EH (cell line): ENCODE results near the gene ZBTB20.

ENCODE experiments used
- DNase-seq: peaks from one replicate; pipeline ENCODE4 v3.0.0-alpha.2; 2015; ENCODE audit warnings: low read depth

The ZBTB20 gene

DNA sequence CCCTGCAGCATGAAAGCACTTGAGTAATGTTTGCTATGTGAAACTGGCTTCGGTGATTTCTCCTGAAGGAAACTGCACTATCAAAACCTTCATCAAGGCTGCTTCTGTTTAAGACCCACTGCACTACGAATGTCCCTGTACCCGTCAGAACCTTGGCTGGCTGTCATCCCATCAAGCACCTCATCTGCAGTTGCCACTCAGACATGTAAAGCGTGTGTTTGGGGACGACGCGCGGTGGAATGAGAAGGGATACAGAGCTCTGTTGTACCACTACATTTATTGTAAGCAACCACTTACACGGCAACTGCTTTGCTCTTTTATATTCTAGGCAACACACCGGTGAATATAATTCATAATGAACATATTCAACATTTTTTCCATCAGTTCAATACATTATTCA lies 705.7 kb downstream of the ZBTB20 start:
- no peak for DNase-seq

DNA sequence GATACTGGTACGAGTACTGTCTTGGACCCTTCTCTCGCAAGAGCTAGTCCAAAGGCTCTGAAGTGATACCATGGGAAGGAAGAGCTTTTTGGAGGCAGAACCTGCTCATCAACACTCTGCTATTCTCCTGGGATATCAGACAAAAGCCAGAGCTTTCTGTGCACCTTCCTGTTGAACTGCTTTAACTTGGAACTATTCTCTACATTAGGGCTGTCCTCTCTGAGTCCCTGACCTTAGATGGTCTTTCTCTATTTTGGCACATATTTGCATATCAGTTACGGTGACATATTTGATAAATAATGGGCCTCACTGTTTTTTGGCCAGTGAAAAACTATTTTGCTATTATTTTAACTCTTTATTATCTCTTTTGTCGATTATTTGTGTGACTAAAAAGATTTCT lies 706.4 kb downstream of the ZBTB20 start:
- no peak for DNase-seq

DNA sequence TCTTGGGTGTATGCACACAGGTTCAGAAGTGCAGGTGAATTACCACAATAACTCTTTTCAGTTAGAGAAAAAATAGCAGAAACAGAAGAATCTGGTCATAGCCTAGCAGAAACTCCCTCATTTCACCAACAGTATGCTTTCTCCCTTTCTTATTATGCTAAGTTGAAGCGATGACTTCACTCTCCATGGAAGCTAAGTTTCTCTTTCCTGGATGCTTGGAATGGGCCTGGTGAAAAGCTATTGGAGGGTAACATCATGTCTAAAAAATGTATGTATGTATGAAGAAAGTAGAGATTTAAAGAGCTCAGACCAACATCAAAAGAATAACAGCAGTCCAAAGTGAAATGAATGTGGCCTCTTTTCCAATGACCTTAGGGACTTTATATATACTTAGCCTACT lies 707.8 kb downstream of the ZBTB20 start:
- DNase-seq: peak; percentile 68

DNA sequence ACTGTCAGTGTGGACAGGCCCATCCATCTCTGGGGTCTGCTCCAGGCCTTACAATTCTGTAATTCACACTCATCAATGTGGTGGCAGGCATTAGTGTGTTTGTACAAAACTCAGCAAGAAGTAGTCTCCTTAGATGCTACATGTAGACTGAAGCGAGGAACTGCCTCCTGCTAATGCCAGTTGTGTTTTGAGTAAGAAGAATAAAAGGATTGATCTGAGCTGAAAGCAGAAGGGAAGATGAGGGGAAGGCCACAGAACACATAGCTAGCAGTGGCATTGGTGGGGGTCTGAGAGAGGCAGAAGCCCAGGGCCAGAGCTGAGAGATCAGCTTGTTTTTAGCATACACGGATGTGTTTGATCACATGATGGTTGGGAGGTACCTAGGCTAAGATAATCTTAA lies 709.2 kb downstream of the ZBTB20 start:
- DNase-seq: no peak

DNA sequence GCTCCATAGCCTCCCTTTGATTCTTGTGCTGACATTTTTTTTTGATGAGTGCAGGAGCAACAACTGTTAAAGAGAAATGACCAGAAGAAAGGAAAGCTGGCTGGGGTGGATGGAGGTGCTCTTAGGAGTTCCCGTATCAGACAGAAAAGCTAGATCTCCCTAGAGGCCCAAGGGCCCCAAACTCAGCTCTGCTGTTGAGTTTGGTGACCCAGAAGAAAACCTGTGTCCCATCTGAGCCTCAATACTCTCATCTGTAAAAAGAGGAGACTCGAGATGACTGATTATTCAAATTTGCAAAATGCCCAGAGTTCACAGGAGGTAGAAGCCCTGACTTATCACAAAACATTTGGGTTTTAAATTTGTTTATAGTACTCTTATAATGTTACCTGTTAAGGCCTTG lies 710.9 kb downstream of the ZBTB20 start:
- no peak for DNase-seq

DNA sequence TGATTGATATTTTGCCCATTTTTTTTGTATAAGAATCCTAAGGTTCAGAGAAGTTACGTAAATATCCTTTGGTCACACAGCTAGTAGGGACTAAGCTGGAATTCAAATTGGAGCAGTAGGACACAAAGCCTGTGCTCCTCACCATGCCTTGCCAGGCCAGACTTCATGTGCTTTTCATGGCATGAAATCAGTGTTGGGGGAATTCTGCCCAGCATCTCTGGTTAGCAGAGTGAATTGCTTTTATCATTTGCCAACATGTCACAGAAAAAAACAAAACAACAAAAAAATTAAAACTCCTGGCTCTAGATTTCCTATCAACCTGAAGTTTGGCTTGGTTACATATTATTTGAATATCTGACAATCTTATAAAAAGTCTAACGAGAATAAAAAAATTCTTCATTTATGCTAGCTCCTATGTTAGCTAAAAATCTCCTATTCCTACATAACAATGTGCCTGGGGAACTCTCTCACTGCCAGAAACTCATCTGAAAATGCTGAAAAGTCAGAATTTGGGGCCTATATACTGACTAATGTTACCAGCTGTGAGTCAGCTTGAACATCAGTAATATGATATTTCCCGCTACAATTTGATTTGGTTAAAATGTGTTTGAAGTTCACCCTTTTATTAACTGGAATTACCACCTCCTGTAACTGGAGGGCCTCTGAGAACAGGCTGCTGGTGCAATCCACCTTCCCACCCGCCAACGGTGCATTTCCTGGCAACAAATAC lies 711.5 kb downstream of the ZBTB20 start:
- no peak for DNase-seq

DNA sequence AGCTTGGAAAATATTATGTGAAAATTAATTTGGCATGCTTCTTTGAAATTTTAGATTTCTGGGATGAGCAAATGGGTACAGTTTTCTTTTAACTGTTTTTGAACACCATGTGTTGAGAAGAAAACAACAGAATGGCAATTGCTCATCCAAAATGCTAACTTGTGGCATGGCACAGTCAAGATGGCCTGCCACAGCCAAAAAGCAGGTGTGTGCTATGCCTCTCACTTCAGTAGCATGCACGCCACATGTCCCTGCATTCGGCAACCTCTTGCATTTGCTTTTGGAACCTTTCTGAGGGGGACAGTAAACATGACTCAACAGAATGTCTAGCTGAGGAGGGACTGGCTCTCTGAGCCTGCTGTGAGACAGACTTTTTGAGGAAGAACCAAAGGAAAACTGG lies 714.8 kb downstream of the ZBTB20 start:
- no peak for DNase-seq

DNA sequence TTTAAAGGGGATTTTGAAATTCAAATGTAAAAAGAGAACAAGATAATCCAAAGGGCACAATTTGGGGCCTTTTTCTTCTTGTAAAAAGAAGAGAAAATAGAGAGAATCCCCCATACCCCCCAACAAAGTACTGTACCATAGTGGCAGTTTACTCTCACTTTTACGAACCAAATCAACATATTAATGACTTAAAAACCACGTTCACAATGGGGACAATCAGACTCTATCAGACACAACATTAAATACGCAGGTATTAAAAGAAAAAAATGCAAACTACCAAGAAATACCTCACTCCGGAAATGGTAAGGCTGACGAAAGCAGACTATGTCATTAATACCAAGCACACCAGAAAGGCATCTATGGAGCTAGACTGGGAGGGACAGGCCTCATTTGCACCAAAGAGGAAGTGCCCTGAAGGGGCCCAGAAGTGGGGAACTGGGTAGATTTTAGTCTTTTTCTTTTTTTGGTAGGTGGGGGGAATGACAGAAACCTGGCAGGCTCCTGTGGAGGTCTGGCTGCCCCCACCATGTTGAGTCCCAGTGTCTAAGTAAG lies 719.0 kb downstream of the ZBTB20 start:
- no peak for DNase-seq

DNA sequence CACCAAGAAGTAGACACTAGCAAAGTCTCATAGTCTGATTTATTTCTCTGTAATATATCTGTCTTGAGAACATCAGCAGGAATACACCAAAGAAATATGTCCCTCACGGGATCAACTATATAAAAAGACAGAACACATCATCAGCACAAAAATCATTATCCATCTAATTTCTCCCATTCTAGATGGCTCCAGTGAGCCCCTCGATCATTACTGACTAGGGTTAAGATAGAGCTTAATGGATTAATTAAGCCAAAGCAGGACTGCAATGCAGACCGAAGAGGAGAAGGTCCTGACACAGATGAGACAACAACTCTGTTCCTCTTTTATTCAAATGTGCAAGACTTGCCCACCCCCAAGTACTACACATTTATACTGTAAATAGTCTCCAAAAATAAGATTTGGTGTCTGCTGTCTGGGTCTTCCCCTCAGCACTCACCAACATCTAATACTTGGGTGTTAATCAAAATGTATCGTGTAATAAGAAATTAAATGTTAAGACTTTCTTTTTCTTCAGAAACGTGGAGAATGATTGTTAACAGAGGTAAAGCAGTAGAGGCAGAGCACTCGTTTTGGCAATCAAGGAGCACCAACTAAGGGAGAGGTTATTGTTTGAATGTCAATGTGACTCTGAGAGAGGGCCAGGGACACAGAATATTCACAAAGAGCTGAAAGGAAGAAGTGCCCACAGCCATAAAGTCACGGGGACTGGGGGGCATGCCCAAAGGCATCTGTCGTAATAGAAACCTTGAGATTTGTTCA lies 719.6 kb downstream of the ZBTB20 start:
- DNase-seq: no peak

DNA sequence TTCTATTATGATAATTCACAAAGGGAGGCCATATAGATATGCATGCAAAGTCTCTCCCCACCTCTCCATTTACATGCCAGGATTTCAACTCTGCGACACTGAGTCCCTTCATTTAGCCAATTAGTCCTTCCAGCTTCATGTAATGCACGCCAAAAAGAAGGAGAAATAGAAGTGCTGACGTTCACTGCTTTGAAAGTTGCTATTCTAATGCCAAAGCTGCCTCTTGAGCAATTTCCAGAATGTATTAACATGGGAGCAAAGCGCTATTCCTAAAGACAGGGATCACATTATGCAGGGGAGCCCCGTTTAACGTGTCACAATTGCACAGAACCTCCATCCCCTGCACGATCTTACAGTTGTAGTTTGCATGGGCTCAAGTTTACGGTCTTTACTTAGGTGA lies 722.8 kb downstream of the ZBTB20 start:
- DNase-seq: no peak

DNA sequence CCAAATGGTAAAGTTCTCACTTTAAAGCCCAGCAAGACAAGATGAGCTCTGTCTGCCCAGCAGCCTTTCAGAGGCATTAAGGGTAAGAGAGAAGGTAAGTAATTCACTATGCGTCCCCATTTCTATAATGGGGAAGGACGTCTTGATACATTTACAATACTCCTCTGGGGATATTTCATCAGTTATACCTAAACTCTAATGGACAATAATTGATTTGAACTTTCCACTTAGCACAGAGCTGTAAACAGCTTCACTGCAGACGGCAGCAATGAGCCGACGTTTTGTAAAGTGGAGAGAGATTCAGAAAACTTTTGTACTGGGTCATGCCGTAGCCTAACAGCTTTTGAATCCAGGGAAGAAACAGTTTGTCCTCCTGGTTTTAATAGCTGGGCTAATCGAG lies 725.9 kb downstream of the ZBTB20 start:
- no peak for DNase-seq

DNA sequence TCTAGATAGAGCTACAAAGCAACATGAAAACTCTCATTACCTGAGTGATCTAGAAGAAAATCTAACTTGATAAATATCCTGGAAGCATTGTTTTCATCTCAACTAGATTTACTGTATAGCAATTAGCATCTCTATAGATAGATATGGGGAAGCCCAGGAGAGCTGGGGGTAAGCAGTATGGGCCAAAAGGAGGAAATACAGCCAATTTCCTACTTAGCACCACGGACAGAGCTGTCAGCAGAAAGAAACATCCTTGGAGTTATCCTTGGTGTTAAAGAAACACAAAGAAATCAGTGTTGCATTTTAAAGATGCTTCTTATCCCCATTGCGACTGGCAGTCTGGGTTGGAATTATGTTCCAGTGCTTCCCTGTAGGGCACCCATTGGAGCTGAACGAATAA lies 727.0 kb downstream of the ZBTB20 start:
- DNase-seq: no peak

DNA sequence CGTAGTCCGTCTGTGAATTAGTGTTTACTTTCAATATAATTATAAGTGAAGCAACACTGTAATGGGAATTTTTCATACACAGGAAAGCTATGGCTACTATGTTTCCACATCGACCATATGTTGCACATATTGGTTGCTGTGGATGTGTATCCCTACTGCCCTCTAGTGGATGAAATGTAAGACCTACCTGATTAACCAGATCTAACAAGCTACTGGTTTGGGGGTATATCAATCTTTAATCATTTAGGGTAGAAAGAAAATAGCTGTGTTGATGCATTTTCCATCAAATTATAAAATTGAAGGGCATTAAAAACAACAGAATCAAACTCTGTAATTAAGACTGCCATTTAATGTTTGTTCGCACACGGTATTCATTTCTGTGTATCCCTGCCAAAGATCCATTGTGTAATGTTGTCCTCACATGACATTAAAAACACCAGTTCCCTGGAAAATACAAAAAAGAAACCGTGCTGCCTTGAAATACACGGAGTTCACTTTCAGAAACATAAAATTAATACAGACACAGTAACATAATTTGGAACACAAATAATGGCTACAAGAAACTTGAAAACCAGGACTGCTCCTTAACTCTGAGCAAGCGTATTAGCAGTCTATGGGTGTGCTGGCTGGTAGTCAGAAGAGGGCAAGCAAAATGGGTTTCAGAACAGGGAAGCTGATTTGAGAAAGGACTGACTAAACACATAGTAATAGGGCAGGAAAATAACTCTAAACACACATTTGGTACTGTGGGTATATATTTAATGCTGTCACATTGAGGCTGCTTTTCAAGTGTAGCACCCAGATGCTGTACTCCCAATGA lies 728.2 kb downstream of the ZBTB20 start:
- DNase-seq: peak; percentile 86

DNA sequence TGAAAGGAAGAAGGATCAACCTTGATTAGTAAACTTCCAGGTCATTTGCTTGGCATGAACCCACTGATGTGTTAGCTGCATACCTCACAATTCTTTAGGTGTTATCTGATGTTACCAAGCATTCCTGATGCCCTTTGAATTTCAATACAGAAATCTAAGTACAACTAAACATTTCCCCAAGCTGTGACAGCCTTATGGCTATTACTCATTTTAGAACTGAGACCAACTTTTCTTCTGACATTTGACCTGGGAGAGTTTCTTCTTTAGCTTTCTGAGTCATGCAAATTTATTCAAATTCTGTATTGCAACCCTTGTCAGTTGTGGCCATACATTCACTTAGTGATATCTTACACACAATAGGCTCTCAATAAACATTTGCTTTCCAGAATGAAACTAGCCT lies 729.0 kb downstream of the ZBTB20 start:
- peak; percentile 51 for DNase-seq

DNA sequence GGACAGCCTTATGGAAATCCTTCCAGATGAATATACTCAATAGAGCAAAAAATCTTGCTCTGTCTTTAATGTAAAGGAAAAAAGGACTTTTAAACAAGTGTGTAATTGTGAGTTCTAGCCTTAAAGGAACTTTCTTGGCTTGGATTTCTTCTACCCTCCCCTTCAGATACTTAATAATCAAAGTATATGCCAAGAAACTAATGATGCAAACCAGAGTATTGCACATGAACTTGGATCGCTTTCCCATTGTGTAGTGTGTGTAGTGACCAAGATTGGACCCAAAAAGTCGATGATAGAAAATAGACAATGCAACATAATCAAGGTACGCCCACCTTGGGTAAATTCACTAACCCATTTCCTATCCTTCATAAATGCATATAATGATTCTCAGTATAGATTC lies 729.4 kb downstream of the ZBTB20 start:
- DNase-seq: no peak

DNA sequence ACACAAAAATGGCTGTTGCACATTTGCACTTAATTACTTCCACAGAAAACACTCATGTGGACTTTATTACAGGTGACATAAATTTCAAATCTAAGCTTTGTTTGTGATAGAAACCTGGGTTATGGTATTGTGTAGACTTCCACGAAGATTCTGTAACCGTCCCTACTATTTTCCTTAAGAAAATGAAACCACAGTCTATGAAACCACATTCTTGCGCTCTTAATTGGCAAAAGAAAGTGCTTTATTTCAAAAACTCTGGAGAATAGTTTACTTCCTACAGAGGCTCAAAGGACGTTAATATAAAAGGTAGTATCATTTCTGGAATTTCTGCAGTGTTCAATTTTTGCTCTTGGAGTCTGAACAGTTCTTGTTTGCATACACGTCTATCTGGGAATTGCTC lies 729.8 kb downstream of the ZBTB20 start:
- DNase-seq: peak; percentile 39

DNA sequence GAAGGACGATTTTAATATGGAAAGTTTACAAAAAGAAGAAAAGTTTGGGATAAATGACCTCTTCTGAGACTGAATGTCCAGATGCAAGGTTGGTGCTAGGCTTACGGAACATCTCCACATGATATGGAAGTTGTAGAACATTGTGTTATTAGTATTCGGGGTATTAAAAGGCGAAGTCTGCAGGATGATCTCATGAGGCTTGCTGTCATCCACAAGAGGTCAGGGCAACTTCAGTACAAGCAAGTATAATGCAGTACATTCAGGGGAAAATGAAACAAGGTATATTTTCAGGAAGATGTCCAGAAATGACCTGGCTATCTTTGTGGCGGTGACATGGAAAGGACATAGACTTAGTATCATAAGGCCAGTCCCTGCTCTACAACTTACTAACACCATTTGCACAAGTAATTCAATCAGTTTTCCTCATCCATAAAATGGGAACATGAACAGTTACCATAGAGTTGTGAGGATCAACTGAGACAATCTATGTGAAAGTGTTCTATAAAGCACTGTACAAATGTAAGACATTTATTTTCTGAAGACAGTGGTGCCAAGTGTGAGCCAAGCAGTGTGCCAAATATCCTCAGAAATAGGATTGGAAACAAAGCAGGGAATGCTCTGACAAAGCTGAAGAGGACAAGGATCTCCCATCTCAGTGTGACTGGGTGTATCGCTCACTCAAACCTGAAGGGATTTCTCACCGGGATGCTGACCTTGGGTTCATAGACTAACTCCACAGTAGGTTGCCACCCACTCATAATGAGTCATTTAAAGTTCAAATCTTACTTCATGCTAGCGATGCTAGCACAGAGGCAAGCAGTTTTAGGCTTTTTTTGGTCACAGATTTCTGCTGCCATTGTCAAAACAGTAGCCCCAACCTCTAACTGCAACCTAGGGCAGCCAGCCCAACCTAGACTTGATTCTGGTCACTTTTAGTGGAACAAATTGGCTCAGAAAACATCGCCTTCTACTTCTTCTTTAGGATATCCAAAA lies 735.0 kb downstream of the ZBTB20 start:
- DNase-seq: peak; percentile 73

DNA sequence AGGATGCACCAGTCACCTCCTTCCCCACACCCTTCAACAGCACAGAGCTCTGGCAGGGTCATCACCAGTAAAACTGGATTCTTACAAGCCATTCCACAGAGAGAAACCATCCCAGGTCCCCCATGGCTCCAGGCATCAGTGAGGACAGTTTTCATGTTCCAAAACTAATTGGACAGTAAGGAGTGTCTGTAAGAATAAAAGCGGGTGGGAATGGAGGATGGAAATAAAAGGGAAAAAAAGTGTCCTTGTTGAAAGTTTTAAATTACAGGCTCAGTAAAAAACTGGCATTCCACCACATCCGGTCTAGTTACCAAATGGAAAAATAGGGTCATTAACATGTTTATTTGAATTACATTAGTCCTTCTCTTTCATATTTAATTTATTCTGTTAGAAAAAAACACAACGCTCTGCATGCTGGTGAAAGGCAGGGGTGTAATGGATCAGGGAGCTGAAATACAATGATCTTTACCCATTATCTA lies 735.9 kb downstream of the ZBTB20 start:
- DNase-seq: peak; percentile 83

DNA sequence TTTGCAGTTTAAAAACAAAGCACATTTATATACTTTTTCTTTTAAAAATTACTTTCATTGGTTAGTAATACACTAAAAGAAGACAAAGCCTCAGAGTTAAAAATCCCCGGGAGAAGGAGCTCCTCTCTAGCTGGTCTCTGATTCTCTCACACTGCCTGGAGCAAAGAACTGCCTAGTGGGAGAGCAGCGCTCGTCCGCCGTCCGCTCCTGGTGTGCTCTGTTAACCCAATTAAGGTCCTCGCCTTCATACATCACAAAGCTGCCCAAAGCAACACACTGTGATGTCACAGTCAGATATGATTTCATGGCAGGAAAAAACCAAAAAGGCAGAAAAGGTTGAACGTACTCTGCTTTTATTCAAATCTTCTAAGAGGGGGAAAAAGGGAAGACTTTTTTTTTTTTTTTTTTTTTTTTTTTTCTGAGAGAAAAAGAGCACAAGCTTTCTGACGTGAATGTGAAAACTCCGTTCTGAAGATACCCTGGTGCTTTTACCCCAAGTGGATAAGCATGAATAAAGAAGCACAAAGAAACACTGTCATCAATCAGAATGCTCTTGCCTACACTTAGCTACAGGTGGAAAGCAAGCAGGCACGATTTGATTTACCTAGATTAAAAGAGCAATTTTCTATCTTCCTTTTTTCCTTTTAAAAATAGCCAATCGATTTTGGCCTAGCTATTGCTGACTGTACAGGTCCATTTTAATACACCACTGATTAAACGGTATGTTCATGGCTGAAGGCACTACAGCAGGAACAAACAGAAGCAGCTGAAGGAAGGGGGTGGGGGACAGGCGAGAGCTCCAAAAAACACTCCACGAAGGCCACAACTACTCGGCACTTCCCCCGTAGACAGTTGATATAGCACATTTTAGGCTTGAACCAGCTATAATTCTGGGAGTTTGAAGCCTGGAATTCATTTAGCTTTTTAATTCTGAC lies 738.1 kb downstream of the ZBTB20 start:
- peak; percentile 46 for DNase-seq

DNA sequence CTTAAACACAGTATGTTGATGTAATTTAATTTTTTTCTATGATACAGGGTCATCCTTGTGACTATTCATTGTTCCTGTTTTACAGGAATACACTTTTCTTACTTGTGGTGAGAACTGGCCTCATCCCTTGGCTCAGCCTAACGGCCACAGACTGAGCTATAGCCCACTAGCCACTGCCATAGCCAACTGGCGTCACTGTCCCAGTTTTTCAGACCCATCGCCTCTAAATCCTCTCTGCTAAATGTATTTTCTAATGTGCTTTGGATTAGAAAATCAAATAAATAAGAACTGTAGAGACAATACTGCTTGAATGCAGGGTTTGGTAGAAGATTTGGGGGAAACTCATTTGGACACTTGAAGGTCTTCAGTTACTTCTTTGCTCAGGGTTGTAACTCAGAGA lies 740.2 kb downstream of the ZBTB20 start:
- DNase-seq: no peak
